ENCODE results near the gene PPA1.
"Not testable (repeated sequence)": the region's sequence is repeated elsewhere in the genome, so short reads cannot be mapped to it uniquely, and the experiment has no call there.

The PPA1 gene

GRCh38 chr10:70233109-70233938 is at the start of gene PPA1:
PPA1 (minus strand) TSS chr10:70233429; CDS start chr10:70233327, 102 bp downstream.
- DNase-seq (ENCODE audit: low read depth, low spot score): peak; percentile 85

GRCh38 chr10:70281609-70282008 is 48.4 kb upstream of the PPA1 start:
- no peak for DNase-seq (ENCODE audit: low read depth, low spot score)

- no peak for DNase-seq (ENCODE audit: low read depth, low spot score)
These were observed 46.9 kb upstream of the PPA1 start for GRCh38 chr10:70280099-70280498.

GRCh38 chr10:70277396-70278030 is 44.3 kb upstream of the PPA1 start:
- no peak for DNase-seq (ENCODE audit: low read depth, low spot score)

GRCh38 chr10:70274643-70275042 is 41.4 kb upstream of the PPA1 start:
- peak; percentile 15 for DNase-seq (ENCODE audit: low read depth, low spot score)

- DNase-seq (ENCODE audit: low read depth, low spot score): no peak
These were observed 39.7 kb upstream of the PPA1 start for GRCh38 chr10:70272925-70273316.

GRCh38 chr10:70271996-70272924 is 39.0 kb upstream of the PPA1 start:
- DNase-seq (ENCODE audit: low read depth, low spot score): no peak

- no peak for DNase-seq (ENCODE audit: low read depth, low spot score)
These were observed 37.7 kb upstream of the PPA1 start for GRCh38 chr10:70270952-70271351.

- DNase-seq (ENCODE audit: low read depth, low spot score): no peak
These were observed 36.5 kb upstream of the PPA1 start for GRCh38 chr10:70269741-70270140.

GRCh38 chr10:70268376-70268775 is 35.1 kb upstream of the PPA1 start:
- DNase-seq (ENCODE audit: low read depth, low spot score): no peak

- DNase-seq (ENCODE audit: low read depth, low spot score): peak; percentile 15
These were observed 34.1 kb upstream of the PPA1 start for GRCh38 chr10:70267161-70267933.

- no peak for DNase-seq (ENCODE audit: low read depth, low spot score)
These were observed 33.5 kb upstream of the PPA1 start for GRCh38 chr10:70266701-70267100.

- DNase-seq (ENCODE audit: low read depth, low spot score): no peak
These were observed 32.8 kb upstream of the PPA1 start for GRCh38 chr10:70266056-70266455.

GRCh38 chr10:70265032-70265689 is 31.9 kb upstream of the PPA1 start:
- DNase-seq (ENCODE audit: low read depth, low spot score): no peak

- no peak for DNase-seq (ENCODE audit: low read depth, low spot score)
These were observed 27.5 kb upstream of the PPA1 start for GRCh38 chr10:70260734-70261133.

GRCh38 chr10:70260259-70260658 is 27.0 kb upstream of the PPA1 start:
- no peak for DNase-seq (ENCODE audit: low read depth, low spot score)

GRCh38 chr10:70258216-70258615 is 25.0 kb upstream of the PPA1 start:
- DNase-seq (ENCODE audit: low read depth, low spot score): no peak

- not testable (repeated sequence) for DNase-seq (ENCODE audit: low read depth, low spot score)
These were observed 24.6 kb upstream of the PPA1 start for GRCh38 chr10:70257816-70258215.

- DNase-seq (ENCODE audit: low read depth, low spot score): no peak
These were observed 23.2 kb upstream of the PPA1 start for GRCh38 chr10:70256463-70256862.

All from smooth muscle cell of the brain vasculature (primary cell).